Astrocyte of the spinal cord (primary cell): ENCODE measurements around the gene ABAT.

Experiments used
- DNase-seq: peaks from one replicate; pipeline ENCODE4 v3.0.0; 2011; ENCODE audit warnings: low read depth, low spot score
- H3K4me3 ChIP-seq: 2 replicates; pipeline ENCODE4 v1.5.1; 2011; ENCODE audit warnings: low read depth, mild to moderate bottlenecking, low read length, moderate library complexity
- in situ Hi-C: cut with HindIII; loops from 2 replicates; pipeline ENCODE4 v1.10.0; 2017; ENCODE audit warnings: low sequenced_read_pairs
- TF ChIP-seq, protein P1 (sequence below): IDR thresholded peaks from 2 replicates; pipeline ENCODE4 v1.5.1; 2012; ENCODE audit warnings: low read depth, mild to moderate bottlenecking, low read length, inconsistent platforms

ABAT gene

DNA sequence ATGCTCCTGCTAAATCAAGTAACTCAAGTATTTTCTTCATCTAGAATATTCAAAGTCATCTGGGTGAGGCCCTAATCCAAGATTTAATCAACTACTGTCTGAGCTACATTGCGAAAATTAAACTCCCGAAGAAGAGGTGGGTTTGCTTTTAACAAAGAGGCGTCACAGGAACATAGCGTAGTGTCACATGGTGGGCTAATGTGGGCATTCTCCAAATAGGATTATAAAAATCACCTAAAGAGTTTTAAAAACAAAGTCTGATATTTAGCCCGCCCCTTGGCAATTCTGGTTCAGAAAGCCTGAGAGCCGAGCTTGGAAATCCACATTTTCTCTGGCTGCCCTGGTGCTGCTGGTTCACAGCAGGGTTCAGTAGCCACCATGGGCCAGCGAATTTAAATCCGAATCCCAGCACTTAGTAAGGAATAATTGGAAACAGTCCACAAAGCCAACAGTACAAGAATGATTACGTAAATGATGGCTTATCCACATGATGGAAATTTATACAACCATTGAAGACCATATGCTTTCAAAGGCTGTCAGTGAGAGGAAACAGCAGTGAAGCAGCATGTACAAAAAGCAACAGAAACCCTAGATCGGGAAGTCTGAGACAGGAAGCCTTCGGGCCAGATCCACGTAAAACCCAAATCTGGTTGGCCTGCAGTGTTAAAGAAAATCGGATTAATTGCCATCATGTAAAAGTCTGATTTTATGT lies 132.0 kb downstream of the ABAT start:
- DNase-seq = no peak
- no peak overlapping the region for H3K4me3 ChIP-seq
- in situ Hi-C loops = no loop called here
- TF ChIP-seq, protein P1, sequence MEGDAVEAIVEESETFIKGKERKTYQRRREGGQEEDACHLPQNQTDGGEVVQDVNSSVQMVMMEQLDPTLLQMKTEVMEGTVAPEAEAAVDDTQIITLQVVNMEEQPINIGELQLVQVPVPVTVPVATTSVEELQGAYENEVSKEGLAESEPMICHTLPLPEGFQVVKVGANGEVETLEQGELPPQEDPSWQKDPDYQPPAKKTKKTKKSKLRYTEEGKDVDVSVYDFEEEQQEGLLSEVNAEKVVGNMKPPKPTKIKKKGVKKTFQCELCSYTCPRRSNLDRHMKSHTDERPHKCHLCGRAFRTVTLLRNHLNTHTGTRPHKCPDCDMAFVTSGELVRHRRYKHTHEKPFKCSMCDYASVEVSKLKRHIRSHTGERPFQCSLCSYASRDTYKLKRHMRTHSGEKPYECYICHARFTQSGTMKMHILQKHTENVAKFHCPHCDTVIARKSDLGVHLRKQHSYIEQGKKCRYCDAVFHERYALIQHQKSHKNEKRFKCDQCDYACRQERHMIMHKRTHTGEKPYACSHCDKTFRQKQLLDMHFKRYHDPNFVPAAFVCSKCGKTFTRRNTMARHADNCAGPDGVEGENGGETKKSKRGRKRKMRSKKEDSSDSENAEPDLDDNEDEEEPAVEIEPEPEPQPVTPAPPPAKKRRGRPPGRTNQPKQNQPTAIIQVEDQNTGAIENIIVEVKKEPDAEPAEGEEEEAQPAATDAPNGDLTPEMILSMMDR = no peak

DNA sequence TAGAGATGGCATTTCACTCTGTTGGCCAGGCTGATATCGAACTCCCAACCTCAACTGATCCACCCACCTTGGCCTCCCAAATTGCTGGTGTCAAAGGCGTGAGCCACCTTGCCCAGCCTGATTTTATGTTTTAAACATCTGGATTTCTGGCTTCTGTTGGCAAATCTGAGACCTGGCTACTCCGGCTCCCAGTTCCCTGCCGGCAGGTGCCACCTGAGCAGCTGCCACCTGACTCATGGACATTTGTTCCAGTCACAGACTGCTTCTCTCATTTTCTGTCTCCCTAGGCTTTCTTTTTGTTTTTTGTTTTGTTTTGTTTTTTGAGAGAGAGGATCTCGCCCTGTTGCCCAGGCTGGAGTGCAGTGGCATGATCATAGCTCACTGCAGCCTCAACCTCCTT lies 132.8 kb downstream of the ABAT start:
- no peak for DNase-seq
- in situ Hi-C loops = no loop called here
- TF ChIP-seq, protein P1 = no peak
- H3K4me3 ChIP-seq = no peak overlapping the region

DNA sequence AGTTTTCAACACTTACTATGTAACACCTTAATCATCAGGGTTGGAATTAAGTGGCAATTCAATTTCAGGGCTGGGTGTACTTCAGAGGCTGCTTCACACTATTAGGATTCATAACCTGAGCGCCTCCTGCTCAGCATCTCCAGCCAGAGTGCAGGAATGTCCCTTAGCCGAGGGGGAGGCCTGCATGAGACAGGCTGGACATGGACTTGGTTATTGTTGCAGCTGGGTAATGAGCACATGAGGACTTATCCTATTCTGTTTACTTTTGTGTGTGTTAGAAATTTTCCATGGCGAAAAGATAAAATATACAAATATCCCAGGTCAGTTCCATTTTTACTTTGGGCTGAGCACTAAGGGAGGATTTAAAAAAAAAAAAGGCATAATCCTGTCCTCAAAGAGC lies 133.6 kb downstream of the ABAT start:
- in situ Hi-C loops = no loop called here
- TF ChIP-seq, protein P1 = no peak
- H3K4me3 ChIP-seq = no peak overlapping the region
- no peak for DNase-seq

GRCh38 chr16:8808613-8809353 lies 134.4 kb downstream of the ABAT start:
- TF ChIP-seq, protein P1 = no peak
- DNase-seq = no peak
- in situ Hi-C loops = no loop called here
- H3K4me3 ChIP-seq = no peak overlapping the region

GRCh38 chr16:8812162-8812843 lies 137.9 kb downstream of the ABAT start:
- DNase-seq = no peak
- TF ChIP-seq, protein P1 = no peak
- in situ Hi-C loops = no loop called here
- no peak overlapping the region for H3K4me3 ChIP-seq

DNA sequence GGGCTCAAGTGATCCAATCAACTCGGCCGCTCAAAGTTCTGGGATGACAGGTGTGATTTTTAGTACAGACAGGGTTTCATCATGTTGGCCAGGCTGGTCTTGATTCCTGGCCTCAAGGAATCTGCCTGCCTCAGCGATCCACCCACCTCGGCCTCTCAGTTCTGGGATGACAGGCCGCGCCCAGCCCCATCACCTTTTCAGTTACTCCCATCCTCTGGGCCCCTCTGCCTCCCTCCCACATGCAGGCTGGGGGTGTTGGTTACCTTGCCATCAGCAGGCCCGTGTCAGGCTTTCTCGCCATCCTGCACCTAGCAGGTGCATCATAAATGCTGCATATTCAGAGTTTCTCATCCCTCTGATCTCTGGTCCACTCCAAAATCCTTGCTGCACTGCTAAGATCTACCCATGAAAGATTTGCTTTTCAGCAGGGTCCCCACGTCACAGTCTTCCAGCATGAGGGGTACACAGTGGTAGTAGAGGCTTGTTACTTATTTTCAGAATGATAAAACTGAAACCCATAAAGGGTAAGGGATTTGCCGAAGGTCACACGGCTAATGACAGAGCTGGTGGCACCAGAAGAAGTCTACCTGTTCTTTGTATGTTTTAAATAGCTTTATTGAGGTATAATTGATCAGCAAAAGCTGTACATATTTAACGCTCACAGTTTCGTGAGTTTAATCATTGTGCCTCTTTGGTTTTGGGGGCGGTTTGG lies 139.8 kb downstream of the ABAT start:
- in situ Hi-C loops = no loop called here
- TF ChIP-seq, protein P1 = no peak
- DNase-seq = no peak
- no peak overlapping the region for H3K4me3 ChIP-seq
